ENCODE results near the gene MAGI2.

MAGI2 gene

GRCh38 chr7:78189762-78190161, 1263.7 kb downstream of the MAGI2 start:
- H3K4me3 ChIP-seq (ENCODE audit: low read length): no peak overlapping the region

DNA sequence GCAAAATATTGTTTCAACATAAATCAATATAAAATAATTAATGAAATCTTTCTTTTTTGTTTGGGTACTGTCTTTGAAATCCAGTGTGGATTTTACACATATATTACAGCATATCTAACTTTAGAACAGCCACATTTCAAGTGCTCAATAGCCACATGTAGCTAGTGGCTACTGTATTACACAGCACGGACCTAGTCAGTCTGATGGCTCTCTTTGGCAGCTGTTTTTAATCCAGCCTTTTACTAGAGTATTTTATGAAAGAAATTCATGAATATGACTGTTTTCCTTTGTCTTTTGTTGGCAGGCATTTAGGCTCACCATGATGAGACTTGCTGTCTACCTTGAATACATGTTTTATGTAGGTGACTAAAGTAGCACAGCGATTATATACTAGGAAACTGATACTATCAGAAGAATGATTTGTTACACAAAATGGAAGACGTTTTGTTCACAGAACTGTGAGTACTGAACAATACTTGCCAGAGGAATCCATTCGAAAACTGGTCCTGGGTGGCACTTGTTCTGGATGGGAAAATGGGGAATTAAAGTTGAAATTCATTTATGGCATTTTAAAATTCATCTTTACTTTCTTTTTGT, 1268.2 kb downstream of the MAGI2 start:
- H3K4me3 ChIP-seq (ENCODE audit: low read length): no peak overlapping the region
- DNase-seq (ENCODE audit: low read depth, low spot score): no peak

More at GRCh38 chr7:78189762-78190161, 1263.7 kb downstream of the MAGI2 start:
- DNase-seq (ENCODE audit: low read depth, low spot score): no peak

DNA sequence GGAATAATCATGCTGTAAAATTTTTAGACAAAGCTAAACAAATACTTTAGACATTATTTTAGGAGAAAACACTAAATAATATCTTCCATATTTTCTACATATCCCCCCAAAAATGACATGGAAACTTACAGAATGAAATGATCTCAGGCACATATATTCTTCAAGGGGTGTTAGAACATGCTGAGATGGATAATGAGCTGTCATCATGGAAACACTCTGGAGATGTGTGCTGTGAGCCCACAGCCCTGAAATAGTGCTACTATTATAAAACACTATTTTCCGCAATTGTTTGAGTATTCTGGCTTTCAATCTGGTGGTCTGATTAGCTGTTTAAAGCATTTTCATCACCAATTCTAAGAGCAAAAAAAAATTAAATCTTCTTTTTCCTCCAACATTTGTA, 1269.2 kb downstream of the MAGI2 start:
- no peak overlapping the region for H3K4me3 ChIP-seq (ENCODE audit: low read length)
- DNase-seq (ENCODE audit: low read depth, low spot score): no peak

GRCh38 chr7:78179827-78180477, 1273.5 kb downstream of the MAGI2 start:
- no peak for DNase-seq (ENCODE audit: low read depth, low spot score)

GRCh38 chr7:78179211-78179610, 1274.3 kb downstream of the MAGI2 start:
- no peak for DNase-seq (ENCODE audit: low read depth, low spot score)
- no peak overlapping the region for H3K4me3 ChIP-seq (ENCODE audit: low read length)

More at GRCh38 chr7:78179827-78180477, 1273.5 kb downstream of the MAGI2 start:
- H3K4me3 ChIP-seq (ENCODE audit: low read length): no peak overlapping the region

GRCh38 chr7:78178319-78178718, 1275.1 kb downstream of the MAGI2 start:
- DNase-seq (ENCODE audit: low read depth, low spot score): no peak
- H3K4me3 ChIP-seq (ENCODE audit: low read length): no peak overlapping the region

DNA sequence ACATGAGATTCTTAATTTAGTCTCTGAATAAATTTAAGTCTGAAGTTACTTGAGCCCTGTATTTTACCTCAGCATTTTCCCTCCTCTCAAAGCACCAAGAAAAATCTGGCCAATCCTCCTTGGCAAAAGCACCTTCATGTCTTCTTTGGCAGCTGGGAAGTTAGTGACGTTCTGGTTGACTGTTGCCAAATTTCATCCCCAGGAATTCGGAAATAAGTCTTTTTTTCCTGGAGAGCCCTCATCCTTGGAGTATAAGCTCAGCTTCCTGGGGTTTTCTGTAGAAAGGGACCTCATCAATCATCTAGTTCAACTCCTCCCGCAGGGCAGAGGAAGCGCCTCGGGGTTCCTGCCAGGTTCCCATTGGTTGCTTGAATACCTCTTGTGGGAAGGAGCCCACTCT, 1277.3 kb downstream of the MAGI2 start:
- DNase-seq (ENCODE audit: low read depth, low spot score): no peak
- H3K4me3 ChIP-seq (ENCODE audit: low read length): no peak overlapping the region

GRCh38 chr7:78175330-78176100, 1278.0 kb downstream of the MAGI2 start:
- H3K4me3 ChIP-seq (ENCODE audit: low read length): no peak overlapping the region

DNA sequence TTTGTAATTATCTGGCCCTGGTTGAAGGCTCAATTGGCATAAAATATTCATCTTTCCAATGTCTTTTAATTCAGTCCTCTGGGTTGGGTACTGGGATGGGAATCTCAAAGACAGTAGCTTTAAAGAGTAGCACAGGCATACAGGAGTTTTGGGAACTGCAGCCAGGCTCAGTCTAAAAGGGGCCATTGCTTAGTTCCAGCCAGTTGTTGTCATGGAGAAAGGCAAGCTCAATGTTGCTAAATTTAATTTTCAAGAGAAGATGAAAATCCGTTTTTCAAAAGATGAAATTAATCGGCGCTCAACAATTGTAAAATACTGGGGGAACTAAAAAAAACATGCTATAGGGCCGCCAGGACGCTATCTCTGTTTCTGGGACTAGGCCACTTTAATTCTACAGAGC, 1279.8 kb downstream of the MAGI2 start:
- DNase-seq (ENCODE audit: low read depth, low spot score): no peak
- H3K4me3 ChIP-seq (ENCODE audit: low read length): no peak overlapping the region

More at GRCh38 chr7:78175330-78176100, 1278.0 kb downstream of the MAGI2 start:
- DNase-seq (ENCODE audit: low read depth, low spot score): no peak

DNA sequence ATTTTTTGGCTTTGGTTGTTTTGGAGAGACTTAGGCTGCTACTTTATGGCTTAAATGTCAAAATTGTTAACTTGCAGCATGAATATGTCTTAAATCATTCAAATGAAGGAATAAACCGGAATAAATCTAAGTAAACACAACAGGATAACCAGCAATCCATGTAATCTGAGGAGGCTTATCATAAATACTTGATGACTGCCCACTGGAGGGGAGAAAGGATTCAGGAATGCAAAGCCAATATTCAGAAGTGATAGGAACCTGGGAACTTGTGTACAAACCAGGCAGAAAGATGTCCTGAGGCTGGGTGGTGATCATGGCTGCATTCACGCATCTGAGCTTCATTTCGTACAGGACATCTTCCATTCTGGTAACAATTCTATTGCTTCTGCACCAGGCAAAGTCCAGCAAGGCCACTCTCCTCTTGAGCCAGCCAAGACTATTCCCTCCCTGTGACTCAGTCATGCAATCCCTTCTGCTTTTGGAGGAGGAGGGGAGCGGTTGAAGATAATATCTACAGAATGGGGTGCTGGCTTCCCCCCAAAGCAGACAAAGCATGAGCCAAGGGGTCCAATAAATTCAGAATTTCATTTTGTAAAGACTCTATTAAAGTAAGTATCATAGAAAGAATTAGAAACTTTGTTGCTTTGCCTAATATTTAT, 1280.4 kb downstream of the MAGI2 start:
- no peak for DNase-seq (ENCODE audit: low read depth, low spot score)
- H3K4me3 ChIP-seq (ENCODE audit: low read length): no peak overlapping the region

DNA sequence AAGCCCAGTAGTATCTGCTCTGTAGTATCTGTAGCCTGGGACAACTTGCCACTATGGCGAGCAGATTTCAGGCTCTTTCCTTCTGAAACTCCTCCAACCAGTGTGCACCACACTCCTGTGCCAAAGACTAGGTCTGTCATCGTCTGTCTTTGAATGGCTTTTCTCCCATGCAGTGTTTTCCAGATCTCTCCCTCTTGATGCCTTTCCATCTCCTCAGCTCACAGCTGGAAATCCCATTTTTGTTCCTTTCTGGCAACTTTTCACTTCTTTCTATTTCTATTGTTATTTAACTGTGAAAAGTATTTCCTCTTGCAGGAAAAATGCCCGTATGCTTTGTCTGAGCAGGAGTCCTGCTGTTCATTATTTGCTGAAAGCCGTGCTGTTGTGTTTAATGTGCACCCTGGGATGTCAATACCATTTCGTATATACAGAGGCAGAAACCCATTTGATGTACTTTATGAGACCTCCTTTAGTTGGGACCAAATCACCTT, 1281.2 kb downstream of the MAGI2 start:
- no peak for DNase-seq (ENCODE audit: low read depth, low spot score)
- H3K4me3 ChIP-seq (ENCODE audit: low read length): no peak overlapping the region

DNA sequence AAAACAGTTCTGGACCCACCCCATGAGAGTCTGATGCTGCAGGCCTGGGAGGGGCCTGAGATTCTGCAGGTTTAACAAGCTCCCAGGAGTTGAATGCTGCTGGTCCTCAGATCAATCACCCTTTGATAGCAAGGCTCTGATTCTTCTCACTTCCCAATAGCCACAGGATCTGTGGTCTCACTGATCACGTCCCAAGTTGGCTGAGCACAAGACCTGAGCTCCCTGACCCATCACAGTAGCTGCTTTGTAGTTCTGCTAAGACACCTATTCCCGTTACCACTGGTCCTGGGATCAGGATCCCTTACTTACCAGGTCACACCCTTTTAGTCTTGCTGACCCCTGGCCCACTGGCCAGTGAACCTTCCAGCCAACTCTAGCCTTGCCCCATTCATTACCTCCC, 1282.1 kb downstream of the MAGI2 start:
- DNase-seq (ENCODE audit: low read depth, low spot score): no peak
- no peak overlapping the region for H3K4me3 ChIP-seq (ENCODE audit: low read length)

DNA sequence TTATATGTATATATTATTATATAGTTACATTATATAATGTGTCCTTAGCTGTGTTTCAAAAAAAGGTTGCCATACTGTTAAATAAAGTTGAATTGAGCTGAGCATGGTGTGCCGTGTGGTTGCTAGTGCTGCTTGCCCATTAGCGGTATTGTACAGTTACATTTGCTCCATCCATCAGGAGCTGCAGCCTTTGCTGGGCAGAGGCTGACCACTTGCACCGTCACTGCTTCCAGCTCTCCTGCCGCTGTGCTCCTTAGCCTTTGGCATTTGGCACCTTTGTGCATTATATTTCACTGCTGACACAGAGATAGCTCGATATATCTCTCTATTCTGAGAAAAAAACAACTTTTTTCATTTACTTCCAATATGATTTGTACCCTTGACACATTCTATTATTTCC, 1282.7 kb downstream of the MAGI2 start:
- no peak overlapping the region for H3K4me3 ChIP-seq (ENCODE audit: low read length)
- DNase-seq (ENCODE audit: low read depth, low spot score): no peak

GRCh38 chr7:78169992-78170391, 1283.5 kb downstream of the MAGI2 start:
- H3K4me3 ChIP-seq (ENCODE audit: low read length): no peak overlapping the region
- DNase-seq (ENCODE audit: low read depth, low spot score): no peak

DNA sequence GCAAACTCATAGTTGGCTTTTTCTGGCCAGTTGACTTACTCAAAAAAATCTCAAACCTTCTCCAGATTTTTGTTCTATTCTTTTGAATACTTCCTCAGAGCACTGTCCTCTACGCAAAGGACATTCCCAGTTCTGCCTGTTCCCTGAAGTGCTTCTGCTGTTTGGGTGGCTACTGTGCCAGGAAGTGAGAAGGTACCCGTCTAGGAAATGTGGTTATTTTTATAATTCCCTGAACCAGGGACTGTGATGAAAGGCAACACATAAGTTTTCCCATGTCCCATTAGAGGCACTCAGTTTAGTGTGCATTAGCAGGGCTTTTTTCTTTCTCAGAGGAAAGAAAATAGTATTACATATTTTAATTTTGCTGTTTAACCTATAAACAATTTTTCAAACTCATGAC, 1284.6 kb downstream of the MAGI2 start:
- DNase-seq (ENCODE audit: low read depth, low spot score): no peak
- H3K4me3 ChIP-seq (ENCODE audit: low read length): no peak overlapping the region

GRCh38 chr7:78167860-78168259, 1285.6 kb downstream of the MAGI2 start:
- no peak overlapping the region for H3K4me3 ChIP-seq (ENCODE audit: low read length)
- no peak for DNase-seq (ENCODE audit: low read depth, low spot score)

DNA sequence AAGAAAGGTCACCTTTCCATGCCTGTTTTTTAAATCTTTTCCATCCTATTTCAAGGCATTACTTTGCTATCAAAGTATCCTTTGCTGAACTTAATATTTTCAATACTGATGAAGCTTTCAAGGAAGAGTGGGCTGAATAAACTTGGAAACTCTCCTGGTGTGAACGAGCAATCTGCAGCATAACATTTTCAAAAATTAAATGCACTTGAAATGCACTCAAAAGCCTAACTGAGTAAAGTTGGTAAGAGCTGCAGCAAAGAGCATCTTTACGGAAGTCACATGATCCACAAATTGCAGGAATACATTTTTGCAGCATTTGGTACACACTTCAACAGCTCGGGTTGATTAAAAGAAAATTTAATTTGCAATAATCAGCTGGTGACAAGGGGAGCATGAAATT, 1287.6 kb downstream of the MAGI2 start:
- DNase-seq (ENCODE audit: low read depth, low spot score): no peak
- H3K4me3 ChIP-seq (ENCODE audit: low read length): no peak overlapping the region

GRCh38 chr7:78165454-78165853, 1288.0 kb downstream of the MAGI2 start:
- H3K4me3 ChIP-seq (ENCODE audit: low read length): no peak overlapping the region
- no peak for DNase-seq (ENCODE audit: low read depth, low spot score)

DNA sequence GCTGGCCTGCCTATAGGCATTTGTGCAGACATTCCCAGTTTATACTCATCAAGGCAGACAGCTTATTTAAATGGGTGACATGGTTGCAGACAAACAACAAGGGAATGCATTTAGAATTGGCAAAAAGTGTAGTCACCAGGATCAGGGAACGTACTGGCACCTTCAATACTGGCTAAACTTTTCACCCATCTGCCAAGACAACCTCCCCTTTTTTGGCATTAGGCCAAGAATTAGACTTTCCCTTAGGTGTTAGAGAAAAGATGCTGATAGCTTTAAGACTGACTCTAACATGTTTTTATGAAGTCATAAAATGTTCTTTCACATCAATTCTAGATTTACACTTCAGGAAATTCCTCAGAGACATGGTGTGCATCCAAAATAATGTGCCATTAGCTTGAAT, 1289.0 kb downstream of the MAGI2 start:
- no peak for DNase-seq (ENCODE audit: low read depth, low spot score)
- H3K4me3 ChIP-seq (ENCODE audit: low read length): no peak overlapping the region

DNA sequence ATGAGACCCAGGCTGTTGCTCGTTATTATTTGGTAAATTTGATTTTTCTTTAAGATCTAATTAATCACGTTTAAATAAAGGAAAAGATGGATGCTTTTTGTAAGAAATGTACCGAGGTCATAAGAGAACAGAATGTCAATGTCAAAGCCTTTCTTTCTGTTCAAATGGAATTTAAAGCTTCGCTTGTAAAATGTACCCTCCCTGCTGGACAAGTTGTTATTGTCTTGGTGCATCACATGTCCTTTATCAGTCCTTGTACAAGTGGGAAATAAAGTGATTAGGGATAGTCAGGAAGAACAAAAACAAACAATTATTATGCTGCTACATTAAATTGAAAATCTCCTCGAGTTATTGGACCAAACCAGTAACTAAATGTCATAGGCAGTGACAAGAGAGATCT, 1291.7 kb downstream of the MAGI2 start:
- no peak overlapping the region for H3K4me3 ChIP-seq (ENCODE audit: low read length)
- DNase-seq (ENCODE audit: low read depth, low spot score): no peak

Measured in Jurkat, Clone E6-1 (cell line).